Fibroblast of lung (primary cell): ENCODE results near the gene LINGO3.
A peak's percentile ranks its signal among the peaks of the same experiment; 100 is the strongest.

Source experiments
- EZH2 ChIP-seq: IDR thresholded peaks from 2 replicates; pipeline ENCODE4 v1.5.1; 2012; ENCODE audit warnings: low read length, control low read depth, mild to moderate bottlenecking; ENCODE audit errors: missing control alignments
- TF ChIP-seq, protein P1 (sequence below), 2 donors: IDR thresholded peaks in 1 of 2; conservative IDR thresholded peaks in 1 of 2; 1 replicate in 1 of 2; 2 replicates in 1 of 2; pipeline ENCODE4 v1.5.1; 2011 to 2012; ENCODE audit warnings: low read length in 2 of 2, control low read depth in 1 of 2, inconsistent platforms in 1 of 2, low read depth in 1 of 2, mild to moderate bottlenecking in 1 of 2

DNA sequence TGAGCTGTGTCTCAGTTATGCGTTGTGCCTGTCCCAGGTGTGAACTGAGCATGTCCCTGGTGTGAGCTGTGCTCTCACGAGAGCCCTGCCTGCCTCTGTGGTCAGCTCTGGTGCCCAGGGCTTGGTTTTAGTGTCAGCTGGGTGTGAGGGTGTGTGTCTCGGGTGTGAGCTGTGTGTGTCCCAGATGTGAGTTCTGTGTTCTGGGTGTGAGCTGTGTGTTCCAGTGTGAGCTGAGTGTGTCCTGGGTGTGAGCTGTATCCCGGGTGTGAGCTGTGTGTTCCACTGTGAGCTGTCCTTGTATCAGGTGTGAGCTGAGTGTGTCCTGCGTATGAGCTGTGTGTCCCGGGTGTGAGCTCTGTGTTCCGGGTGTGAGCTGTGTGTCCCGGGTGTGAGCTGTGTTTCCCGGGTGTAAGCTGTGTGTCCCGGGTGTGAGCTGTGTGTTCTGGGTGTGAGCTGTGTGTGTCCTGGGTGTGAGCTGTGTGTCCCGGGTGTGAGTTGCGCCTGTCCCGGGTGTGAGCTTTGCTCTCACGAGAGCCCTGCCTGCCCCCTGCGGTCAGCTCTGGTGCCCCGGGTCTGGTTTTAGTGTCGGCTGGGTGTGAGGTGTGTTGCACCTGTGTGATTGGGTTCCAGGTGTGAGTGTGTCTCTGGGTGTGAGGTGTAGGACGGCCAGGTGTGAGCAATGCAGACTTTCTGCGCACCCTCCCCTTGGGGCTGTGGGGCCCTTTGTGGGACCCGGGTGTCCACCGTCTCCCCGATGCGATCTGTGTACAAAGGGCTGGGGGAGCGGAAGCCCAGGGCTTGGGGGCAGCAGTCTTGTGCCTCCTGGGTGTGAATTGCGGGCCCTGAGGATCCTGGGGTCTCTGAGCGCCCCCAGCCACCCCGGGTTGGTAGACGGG lies 18.9 kb downstream of the LINGO3 start:
- TF ChIP-seq, protein P1, sequence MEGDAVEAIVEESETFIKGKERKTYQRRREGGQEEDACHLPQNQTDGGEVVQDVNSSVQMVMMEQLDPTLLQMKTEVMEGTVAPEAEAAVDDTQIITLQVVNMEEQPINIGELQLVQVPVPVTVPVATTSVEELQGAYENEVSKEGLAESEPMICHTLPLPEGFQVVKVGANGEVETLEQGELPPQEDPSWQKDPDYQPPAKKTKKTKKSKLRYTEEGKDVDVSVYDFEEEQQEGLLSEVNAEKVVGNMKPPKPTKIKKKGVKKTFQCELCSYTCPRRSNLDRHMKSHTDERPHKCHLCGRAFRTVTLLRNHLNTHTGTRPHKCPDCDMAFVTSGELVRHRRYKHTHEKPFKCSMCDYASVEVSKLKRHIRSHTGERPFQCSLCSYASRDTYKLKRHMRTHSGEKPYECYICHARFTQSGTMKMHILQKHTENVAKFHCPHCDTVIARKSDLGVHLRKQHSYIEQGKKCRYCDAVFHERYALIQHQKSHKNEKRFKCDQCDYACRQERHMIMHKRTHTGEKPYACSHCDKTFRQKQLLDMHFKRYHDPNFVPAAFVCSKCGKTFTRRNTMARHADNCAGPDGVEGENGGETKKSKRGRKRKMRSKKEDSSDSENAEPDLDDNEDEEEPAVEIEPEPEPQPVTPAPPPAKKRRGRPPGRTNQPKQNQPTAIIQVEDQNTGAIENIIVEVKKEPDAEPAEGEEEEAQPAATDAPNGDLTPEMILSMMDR (conservative IDR thresholded peaks at IDR 0.05 in 1 of 2, IDR thresholded peaks at IDR 0.05 in 1 of 2; ENCODE audit: low read depth in 1 of 2, low read length in 2 of 2): no peak
- peak; percentile 64 for TF ChIP-seq EZH2
